Measurements from ENCODE around the gene BTBD17.
"Not testable (repeated sequence)": the region's sequence is repeated elsewhere in the genome, so short reads cannot be mapped to it uniquely, and the experiment has no call there.

The BTBD17 gene, protein sequence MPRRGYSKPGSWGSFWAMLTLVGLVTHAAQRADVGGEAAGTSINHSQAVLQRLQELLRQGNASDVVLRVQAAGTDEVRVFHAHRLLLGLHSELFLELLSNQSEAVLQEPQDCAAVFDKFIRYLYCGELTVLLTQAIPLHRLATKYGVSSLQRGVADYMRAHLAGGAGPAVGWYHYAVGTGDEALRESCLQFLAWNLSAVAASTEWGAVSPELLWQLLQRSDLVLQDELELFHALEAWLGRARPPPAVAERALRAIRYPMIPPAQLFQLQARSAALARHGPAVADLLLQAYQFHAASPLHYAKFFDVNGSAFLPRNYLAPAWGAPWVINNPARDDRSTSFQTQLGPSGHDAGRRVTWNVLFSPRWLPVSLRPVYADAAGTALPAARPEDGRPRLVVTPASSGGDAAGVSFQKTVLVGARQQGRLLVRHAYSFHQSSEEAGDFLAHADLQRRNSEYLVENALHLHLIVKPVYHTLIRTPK

DNA sequence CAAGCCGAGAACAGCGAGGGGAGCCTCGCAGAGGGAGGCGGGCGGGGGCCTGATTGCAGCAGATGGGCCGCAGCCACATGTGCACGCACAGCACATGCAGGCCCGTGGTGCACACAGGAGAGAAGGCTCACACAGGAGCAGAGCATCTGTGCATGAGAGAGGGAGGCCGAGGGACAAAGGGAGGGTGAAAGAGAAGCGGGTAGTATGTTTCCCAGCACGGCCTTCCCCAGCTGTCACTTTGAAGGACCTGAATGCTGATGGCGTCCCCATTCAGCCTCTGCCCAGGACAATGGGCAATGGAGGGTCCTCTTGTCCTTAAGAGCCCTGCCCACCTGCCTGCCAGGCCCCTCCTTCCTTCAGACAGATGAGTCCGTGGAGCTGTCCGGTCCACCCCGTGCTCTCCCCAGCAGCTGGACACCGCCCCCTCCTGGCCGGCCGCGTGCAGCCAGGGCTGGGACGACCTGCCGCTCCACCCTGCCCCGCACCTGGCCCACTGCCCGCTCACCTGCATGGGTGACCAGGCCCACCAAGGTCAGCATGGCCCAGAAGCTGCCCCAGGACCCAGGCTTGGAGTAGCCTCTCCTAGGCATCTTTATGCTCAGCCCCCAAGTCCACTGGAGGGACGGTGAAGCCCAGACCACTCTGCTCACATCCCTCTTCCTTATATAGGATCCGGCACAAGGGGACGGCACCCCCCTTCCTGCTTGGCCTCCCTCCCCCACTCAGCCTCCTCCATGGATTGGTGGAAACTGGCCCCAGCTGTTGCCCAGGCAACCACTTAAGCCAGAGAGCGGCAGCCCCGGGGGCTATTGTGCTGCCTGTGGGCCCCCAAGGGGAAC is at the start of gene BTBD17:
TSS of gene BTBD17 (minus strand) at position 639 of the 839 bp plus-strand sequence. CDS start at position 590, 49 bp downstream.
- no peak for DNase-seq (ENCODE audit: low read depth)

DNA sequence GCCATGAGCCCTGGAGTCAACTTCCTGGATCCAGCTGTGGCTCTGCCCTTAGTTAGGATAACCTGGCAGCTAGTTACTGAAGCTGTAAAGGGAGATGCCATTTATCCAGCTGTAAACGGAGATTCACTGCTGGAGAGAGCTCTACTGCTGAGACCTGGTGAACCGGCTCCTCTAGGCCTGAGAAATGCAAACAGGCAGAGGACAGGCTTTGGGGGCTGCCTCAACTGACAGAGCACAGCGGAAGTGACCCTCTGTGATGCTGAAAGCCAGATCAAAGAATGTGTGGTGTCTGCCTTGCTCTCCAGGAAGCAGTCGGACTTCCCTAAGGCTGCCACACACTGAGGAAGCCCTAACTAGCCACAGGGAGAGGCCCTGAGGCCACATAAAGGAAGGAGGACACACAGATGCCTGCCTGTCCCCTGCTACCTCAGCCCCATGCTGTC is 48.4 kb upstream of the BTBD17 start:
- no peak for DNase-seq (ENCODE audit: low read depth)

DNA sequence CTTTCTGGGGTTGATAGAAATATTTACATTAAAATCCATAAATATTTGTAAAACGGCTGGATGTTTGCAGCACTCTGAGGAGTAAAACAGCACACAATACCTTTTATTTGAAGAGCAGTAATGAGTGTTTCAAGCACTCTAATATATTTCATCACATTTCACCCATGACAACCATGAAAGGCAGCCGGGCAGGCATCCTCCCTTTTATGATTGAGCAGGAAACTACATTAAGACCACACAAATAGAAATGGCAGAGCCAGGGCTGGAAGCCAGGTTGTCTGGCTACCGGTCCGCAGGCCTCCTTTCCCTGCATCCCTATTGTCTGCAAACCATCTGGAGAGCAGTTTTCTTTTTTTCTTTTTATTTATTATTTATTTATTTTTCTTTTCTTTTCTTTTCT is 47.1 kb upstream of the BTBD17 start:
- no peak for DNase-seq (ENCODE audit: low read depth)

DNA sequence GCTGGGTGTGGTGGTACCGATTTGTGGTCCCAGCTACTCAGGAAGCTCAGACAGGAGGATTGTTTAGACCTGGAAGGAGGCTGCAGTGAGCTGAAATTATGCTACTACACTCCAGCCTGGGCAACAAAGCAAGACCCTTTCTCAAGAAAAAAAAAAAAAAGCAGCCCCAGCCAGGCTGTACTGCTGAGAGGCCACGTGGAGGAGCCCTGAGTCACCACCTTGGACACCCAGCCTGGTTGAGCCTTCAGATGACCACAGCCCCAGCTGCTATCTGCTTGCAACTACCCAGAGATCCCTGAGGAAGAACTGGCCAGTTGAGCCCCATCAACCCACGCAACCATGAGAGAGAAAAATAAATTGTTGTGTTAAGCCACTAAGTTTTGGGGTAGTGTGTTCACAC is 46.6 kb upstream of the BTBD17 start:
- DNase-seq (ENCODE audit: low read depth), result no peak

DNA sequence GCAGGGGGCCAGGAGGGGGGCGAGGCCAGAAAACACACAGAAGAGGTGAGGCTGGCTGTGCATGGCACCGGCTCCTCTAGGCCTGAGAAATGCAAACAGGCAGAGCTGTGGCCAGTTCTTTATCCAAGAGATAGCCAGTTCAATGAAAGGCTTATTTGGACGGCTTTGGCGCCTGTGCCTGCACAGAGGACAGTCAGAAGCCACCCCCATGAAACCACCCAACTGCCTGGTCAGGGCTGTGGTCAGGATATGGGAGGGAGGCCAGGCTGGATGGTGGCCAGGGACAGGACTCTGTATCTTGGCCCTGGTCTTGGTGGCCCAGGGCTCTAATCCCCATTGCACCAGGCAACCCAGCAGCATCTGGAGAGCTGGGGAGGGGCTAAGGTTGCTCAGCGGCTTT is 45.7 kb upstream of the BTBD17 start:
- DNase-seq (ENCODE audit: low read depth), result no peak

DNA sequence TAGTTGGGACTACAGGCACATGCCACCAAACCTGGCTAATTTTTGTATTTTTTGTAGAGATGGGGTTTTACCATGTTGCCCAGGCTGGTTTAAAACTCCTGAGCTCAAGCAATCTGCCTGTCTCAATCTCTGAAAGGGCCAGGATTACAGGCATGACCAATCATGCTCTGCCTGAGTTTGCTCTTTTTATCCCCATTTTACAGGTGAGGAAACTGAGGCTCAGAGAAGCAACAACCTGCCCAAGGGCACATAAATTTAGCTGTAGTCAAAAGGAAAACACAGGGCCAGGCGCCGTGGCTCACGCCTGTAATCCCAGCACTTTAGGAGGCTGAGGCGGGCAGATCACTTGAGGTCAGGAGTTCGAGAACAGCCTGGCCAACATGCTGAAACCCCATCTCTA is 43.6 kb upstream of the BTBD17 start:
- not testable (repeated sequence) for DNase-seq (ENCODE audit: low read depth)

DNA sequence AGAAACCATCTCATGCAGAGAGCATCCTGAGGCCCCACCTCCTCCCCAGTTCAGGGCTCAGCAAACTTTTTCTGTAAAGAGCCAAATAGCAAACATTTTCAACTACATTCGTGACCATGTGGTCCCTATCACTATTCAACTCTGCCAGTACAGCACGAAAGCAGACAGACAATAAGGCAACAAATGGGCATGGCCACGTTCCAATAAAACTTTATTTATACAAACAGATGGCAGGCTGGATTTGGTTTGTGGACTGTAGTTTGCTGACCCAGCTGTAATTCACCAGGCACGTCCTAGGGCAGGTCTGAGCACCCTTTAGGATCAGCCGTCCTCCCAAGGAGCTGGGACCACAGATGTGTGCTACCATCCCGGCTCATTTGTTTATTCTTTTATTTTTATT is 43.1 kb upstream of the BTBD17 start:
- no peak for DNase-seq (ENCODE audit: low read depth)

DNA sequence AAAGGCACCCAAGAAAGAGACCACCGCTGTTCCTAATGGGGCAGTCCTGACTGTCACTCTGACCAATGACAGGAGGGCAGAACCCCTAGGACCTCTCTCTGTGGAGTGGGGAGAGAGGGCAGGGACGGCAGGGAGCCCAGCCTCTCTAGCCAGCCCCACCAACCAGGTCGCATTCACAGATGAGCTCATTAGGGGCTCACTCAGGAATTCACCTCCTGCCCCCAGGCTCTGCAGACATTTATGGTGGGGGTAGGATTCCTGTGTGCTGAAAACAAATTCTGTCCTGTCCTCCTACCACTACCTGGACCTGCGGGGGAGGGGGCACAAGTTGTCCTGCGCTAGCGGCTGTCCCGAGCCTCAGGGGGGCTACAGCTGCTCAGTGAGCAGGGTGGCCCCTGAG is 42.5 kb upstream of the BTBD17 start:
- no peak for DNase-seq (ENCODE audit: low read depth)

DNA sequence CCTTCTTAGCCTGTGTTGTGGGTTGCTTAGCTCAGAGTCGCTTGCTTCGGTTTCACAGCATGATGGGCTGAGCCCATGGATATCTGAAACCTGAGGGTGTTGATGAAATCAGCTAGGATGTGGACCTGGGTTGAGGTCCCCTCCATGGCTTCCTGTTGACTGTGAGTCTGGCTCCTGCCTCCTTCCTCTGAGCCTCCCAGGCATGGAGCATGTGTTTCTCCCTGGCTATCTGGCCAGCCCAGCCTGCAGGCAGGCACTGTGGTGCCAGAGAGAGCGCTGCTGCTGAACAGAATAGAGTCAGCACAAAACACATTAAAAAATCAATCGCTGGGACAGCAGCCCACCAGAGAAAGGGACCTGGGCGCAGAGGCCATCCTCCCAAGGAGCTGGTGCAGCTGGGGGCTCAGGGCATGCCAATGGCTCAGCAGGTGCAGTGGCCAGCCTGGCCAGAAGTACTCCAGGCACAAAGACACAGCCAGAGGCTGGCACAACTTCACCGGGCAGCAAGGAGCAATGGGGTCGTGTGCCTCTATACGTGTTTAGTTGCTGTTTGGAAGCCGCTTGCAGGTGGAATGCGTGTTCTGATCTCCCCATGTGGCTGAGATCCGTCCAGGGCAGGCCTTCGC is 42.0 kb upstream of the BTBD17 start:
- DNase-seq (ENCODE audit: low read depth), result no peak

DNA sequence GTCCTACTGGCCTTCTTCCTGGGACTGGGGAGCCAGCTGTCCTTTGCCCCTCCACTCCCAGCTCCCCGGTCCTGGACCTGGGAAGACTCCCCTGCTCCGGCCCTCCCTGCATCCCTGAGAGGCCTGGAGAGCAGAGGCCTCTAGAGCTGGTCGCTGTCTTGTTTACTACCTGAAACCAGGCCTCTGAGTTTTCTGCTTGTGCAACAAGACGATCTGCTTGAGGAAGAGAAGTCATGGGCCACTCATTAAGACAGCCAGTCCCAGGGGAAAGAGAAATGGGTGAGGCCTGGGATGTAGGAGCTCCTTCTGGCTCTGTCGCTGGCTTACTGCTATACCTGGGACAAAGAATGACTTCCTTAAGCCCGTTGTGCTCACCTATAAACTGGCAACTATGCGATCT is 40.4 kb upstream of the BTBD17 start:
- no peak for DNase-seq (ENCODE audit: low read depth)

DNA sequence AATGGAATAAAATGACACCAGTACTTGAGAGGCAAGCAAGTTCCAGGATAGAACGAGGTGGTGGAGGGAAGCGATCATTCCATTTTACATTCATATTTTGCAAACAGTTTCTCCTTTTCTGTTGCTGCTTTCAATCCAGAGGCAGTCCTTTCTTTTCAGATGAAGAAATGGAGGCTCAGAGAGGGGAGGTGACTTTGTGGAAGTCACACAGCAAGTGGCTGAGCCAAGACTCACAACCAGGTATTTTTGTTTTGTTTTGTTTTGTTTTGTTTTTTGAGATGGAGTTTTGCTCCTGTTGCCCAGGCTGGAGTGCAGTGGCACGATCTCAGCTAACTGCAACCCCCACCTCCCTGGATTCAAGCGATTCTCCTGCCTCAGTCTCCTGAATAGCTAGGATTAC is 34.9 kb upstream of the BTBD17 start:
- DNase-seq (ENCODE audit: low read depth), result no peak

DNA sequence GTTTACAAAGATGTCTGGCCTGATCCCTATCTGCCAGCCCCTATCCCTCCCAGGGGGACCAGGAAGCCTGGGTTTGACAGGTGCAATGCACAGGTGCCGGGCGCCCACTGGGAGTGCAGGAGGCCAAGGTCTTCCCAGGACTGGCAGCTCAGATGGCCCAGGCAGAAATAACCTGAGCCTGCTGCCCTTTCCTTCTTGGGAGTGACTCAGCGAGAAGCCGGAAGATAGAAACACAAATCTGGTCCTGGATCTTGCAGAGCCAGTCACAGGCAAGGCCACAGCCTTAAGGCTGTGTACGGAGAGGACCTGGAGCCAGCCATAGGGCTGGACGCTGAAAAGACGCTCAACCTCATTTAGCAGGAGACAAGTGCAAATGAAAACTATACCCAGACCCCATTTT is 33.3 kb upstream of the BTBD17 start:
- no peak for DNase-seq (ENCODE audit: low read depth)

DNA sequence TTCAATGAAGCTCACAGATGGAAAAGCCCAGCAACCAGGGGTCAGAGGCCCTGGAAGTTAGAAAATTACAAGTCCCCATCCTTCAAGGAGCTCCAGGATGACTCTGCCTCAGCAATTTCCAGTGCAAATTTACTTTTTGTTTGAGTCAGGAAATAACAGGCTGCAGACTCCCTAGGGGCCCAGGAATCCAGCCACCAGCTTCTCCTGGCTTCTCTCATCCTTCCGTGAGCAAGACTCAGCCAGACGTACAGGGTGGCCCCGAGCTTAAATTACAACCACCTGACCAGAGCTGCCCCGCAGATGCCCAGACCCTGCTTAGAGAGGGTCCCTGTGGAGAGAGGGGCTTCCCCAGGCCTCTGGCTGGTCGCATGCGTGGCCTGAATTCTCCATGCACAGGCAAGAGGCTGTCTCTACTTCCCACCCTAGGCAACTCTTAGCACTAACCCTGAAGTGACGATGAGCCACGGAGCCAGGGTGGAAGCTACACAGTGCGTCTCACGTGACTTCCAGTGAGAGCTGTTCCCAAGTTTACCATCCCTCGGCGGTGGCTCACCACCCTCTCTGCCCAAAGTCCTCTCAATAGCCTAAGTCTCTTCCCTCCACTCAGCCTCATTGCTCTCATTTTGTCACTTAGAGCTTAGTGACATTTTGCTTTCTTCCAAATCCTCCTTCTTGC is 32.7 kb upstream of the BTBD17 start:
- no peak for DNase-seq (ENCODE audit: low read depth)

DNA sequence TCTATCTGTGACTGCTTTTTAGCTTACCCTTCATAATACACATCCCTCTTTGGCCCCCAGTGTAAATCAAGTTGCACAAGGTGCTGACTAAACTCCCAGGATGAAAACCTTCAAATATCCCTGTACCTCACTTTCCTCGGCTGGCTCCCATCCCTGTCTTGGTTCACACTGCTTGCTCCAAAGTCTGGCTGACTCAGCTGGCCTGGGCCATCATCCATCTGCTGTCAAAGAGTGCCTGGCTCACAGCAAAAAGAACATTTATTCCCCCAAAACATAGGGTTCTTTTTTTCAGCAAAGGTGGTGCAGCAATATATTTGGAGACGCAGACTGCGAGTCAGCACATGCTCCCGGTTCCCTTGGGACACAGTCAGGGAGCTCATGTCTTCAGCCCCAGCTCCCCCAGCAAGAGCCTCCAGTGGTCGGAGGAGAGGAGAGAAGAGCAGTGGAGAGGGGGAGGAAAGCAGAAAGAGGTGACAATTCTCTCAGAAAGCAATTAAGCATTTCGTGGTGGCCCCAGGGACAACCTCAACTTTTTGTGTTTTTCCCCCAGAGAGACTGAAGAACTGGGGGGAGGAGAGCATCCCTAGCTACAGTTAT is 31.8 kb upstream of the BTBD17 start:
- DNase-seq (ENCODE audit: low read depth), result no peak

DNA sequence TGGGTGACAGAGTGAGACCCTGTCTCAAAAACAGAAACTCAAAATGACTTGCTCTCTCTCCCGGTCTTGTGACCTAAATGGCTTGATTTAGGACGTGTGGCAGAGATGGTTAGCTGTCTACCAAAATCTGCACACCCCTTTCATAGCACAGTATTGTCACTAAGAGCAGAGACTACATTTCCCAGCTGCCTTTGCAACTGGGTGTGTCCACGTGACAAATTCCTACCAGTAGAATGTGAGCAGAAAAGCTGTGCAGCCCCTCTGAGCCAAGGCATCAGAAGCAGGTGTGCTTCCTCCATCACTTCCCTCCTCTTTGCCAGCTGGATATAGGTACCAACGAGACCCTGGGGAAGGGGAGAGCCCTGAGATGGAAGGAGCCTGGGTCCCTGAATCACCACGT is 31.2 kb upstream of the BTBD17 start:
- DNase-seq (ENCODE audit: low read depth), result no peak

DNA sequence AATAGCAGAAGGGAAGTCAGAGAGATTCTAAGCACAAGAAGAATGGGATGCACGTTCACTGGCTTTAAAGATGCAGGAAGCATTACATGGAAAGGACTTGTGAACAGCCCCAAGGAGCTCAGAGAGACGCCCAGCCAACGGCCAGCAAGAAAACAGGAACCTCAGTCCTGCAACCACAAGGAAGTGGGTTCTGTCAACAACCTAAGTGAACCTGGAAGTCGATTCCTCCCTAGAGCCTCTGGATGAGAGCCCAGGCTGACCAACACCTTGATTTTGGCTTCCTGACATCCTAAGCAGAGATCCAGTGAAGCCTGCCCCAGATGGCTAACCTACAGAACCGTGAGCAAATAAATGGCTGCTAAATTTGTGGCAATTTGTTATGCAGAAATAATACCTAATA is 30.1 kb upstream of the BTBD17 start:
- DNase-seq (ENCODE audit: low read depth), result no peak

DNA sequence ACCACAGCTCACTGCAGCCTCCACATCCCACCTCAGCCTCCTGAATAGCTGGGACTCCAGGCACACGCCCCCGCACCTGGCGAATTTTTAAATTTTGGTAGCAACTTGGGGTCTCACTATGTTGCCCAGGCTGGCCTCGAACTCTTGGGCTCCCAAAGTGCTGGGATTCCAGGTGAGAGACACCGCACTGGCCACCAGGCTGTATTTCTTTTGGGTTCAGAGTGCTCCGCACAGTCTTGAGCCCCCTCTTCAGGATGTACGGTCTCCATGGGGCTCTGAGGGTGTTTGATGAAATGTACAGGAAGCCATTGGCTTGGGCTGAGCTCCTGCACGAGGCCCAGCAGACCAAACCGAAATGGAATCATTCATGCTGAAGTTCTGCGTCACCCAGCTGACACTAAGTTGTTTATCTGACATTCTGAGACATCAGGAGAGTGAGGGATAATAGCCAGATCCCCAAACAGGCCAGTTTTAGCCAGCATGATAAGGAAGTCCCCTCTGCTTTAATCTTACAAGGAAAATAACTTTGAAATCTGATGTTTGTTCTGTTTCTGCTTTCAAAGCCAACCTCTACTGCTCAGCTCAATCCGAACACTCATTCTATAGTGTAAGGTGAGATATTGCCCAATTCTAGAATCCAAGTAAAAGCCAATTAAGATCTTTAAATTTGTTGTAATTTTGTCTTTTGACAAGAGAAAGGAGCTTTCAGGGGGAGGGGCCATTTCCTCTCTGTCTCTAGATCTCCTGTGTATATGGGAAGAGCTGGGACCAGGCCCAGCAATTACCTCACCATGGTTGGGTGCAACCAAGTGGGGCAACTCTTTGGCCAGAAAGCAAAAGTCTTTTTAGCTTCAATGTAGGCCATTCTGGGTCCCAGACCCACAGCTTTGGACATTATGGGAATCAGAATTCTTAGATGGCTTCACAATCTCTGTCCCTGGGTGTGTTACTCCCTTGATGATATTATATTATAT is 29.3 kb upstream of the BTBD17 start:
- DNase-seq (ENCODE audit: low read depth), result no peak

DNA sequence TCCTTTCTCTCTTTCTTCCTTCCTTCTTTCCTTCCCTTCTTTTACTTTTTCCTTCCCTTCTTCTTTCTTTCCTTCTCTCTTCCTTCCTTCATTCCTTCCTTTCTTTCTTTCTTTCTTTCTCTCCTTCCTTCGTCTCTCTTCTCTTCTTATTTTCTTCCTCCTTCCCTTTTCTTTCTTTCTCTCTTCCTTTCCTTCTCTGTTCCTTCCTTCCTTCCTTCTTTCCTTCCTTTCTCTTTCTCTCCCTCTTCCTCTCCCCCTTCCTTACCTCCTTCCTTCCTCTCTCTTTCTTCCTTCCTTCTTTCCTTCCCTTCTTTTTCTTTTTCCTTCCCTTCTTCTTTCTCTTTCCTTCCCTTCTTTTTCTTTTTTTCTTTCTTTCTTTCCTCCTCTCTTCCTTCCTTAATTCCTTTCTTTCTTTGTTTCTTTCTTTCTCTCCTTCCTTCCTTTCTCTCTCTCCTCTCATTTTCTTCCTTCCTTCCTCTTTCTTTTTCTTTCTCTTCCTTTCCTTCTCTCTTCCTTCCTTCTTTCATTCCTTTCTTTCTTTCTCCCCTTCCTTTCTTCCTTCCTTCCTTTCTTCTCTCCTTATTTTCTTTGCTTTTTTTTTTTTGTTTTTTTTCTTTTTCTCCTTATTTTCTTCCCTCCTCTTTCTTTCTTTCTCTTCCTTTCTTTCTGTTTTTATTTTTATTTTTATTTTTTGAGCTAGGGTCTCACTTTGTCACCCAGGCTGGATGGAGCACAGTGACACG is 28.4 kb upstream of the BTBD17 start:
- DNase-seq (ENCODE audit: low read depth), result no peak

DNA sequence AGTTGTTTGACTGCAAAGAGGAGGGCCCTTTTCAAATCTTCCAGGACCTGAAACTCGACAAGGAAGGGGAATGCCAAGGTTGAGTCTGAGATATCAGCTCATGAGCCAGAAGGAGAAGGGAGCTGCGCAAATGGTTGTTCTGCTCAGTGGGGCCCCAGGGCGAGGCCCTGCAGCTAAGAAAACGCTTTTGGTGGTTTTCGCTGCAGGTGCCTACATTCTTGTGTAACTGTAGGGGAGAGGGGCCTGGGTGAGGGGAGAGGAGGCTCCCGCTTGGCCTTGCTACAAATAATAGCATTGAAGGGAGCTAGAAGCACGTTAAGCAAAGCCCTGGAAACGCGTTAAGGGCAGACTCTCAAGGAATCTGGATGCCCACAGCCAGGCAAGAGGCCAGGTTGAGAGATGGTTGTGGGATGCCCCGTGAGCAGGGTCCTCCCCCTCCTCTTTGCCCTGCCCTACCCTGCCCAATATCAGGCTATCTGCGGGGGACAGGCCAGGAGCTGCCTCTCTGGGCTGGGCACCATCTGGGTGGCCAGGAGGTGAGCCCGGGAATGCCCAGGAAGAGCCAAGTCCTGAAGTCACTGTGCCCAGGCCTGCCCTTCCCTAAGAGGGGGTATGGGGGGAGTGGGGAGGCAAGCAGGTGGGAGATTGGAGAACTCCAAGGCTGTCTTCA is 27.6 kb upstream of the BTBD17 start:
- DNase-seq (ENCODE audit: low read depth), result no peak
